GM18868 (cell line): Measurements from ENCODE around the gene NEMP1.
"Not testable (repeated sequence)": the region's sequence is repeated elsewhere in the genome, so short reads cannot be mapped to it uniquely, and the experiment has no call there.

Experiments
- ATAC-seq: cut with Tn5 transposase; IDR thresholded peaks from one replicate; pipeline ENCODE4 v1.9.1; 2021; ENCODE audit warnings: mild to moderate bottlenecking, moderate library complexity; ENCODE audit not compliant: unreplicated experiment

The NEMP1 gene

GRCh38 chr12:57057067-57057751 lies 21.4 kb downstream of the NEMP1 start:
- no peak for ATAC-seq

GRCh38 chr12:57055824-57056223 lies 22.8 kb downstream of the NEMP1 start:
- no peak for ATAC-seq

- not testable (repeated sequence) for ATAC-seq
Measured at GRCh38 chr12:57053901-57054300, 24.7 kb downstream of the NEMP1 start.

GRCh38 chr12:57053146-57053545 lies 25.4 kb downstream of the NEMP1 start:
- ATAC-seq = not testable (repeated sequence)

GRCh38 chr12:57051011-57051410 lies 27.6 kb downstream of the NEMP1 start:
- ATAC-seq = no peak

- ATAC-seq = no peak
Measured at GRCh38 chr12:57049890-57050289, 28.7 kb downstream of the NEMP1 start, which contains the start of gene MYO1A. TSS of gene MYO1A (minus strand) at chr12:57050129. CDS start at chr12:57048323, 1,806 bp downstream.

- ATAC-seq = no peak
Measured at GRCh38 chr12:57049119-57049446, 29.5 kb downstream of the NEMP1 start.

- no peak for ATAC-seq
Measured at GRCh38 chr12:57048423-57049118, 30.0 kb downstream of the NEMP1 start.

GRCh38 chr12:57047981-57048380 lies 30.6 kb downstream of the NEMP1 start:
- ATAC-seq = no peak

GRCh38 chr12:57046947-57047890 lies 31.4 kb downstream of the NEMP1 start:
- no peak for ATAC-seq

- ATAC-seq = no peak
Measured at GRCh38 chr12:57046086-57046791, 32.4 kb downstream of the NEMP1 start.

- ATAC-seq = no peak
Measured at GRCh38 chr12:57044889-57045288, 33.7 kb downstream of the NEMP1 start.

- no peak for ATAC-seq
Measured at GRCh38 chr12:57044468-57044867, 34.1 kb downstream of the NEMP1 start.

GRCh38 chr12:57042695-57043094 lies 35.9 kb downstream of the NEMP1 start:
- no peak for ATAC-seq

GRCh38 chr12:57040750-57041149 lies 37.8 kb downstream of the NEMP1 start:
- ATAC-seq = no peak

GRCh38 chr12:57040211-57040610 lies 38.4 kb downstream of the NEMP1 start:
- no peak for ATAC-seq

GRCh38 chr12:57039016-57039798 lies 39.4 kb downstream of the NEMP1 start:
- ATAC-seq = no peak

GRCh38 chr12:57037264-57037663 lies 41.3 kb downstream of the NEMP1 start:
- ATAC-seq = no peak

GRCh38 chr12:57033431-57033830 lies 45.2 kb downstream of the NEMP1 start:
- no peak for ATAC-seq

GRCh38 chr12:57031789-57032188 lies 46.8 kb downstream of the NEMP1 start:
- no peak for ATAC-seq
